Right lobe of liver (tissue), 6 donors: ENCODE measurements around the gene ATRIP. TPM values are rescaled to one million over a fixed set of nuclear protein-coding genes. Genes with fewer than 3 reads are reported as not detected.
"Not testable (repeated sequence)": the region's sequence is repeated elsewhere in the genome, so short reads cannot be mapped to it uniquely, and the experiment has no call there.

ENCODE experiments used
- ATAC-seq, 4 donors: fragments of 200-7000 bp; cut with Tn5 transposase; one replicate each; pipeline ENCODE4 v1.9.1; 2020; ENCODE audit warnings: mild to moderate bottlenecking in 4 of 4, moderate library complexity in 4 of 4
- DNase-seq, 3 donors: peaks; one replicate each; pipeline ENCODE4 v3.0.0-alpha.2; 2020
- H3K27ac ChIP-seq, 3 donors: fragments of 200-600 bp; one replicate each; pipeline ENCODE4 v1.8.0; 2022
- H3K27me3 ChIP-seq, 2 donors: fragments of 200-600 bp; one replicate each; pipeline ENCODE4 v1.8.0; 2022
- H3K36me3 ChIP-seq, 4 donors: fragments of 200-600 bp; sonication (generic) in 1 of 4; one replicate each; pipeline versions ENCODE4 v1.5.1 to v1.8.0; 2017 to 2022; ENCODE audit warnings: control low read depth in 1 of 4
- H3K4me1 ChIP-seq, 4 donors: fragments of 200-600 bp; sonication (generic) in 1 of 4; one replicate each; pipeline versions ENCODE4 v1.5.1 to v1.8.0; 2017 to 2022; ENCODE audit warnings: control low read depth in 1 of 4
- H3K4me3 ChIP-seq, 3 donors: fragments of 200-600 bp; one replicate each; pipeline ENCODE4 v1.8.0; 2022
- H3K9me3 ChIP-seq, 4 donors: fragments of 200-600 bp; sonication (generic) in 1 of 4; one replicate each; pipeline versions ENCODE4 v1.5.1 to v1.8.0; 2017 to 2022; ENCODE audit warnings: control low read depth in 1 of 4
- POLR2A ChIP-seq: fragments of 450-650 bp; IDR thresholded peaks from one replicate; pipeline ENCODE4 v1.6.1; 2017; ENCODE audit warnings: antibody characterized with exemption, mild to moderate bottlenecking
- WGBS: methylation state at CpG from one replicate; pipeline ENCODE4 v1.1.6; 2018; ENCODE audit warnings: low coverage, low lambda C conversion rate; ENCODE audit not compliant: insufficient coverage; ENCODE audit errors: missing lambda C conversion rate; 5-methylcytosine and 5-hydroxymethylcytosine counted together
- intact Hi-C, 2 donors: fragments of 100-400 bp; cut with DNase I; formaldehyde crosslinking; loops; one replicate each; pipeline versions ENCODE4 v1.11.2 to v1.14.1; 2022
- total RNA-seq, 6 experiments: library from RNA; depleted of rRNA in 2 of 6; stranded (reverse); fragments of >200 nt in 2 of 6; fragmentation: NEBNext Ultra II Directional in 3 of 6; extraction: Animal tissue kit (Norgen Biotek cat#: 25700) in 3 of 6; gene quantifications; one replicate each; pipeline versions ENCODE4 v1.1.0 to v1.2.4, GENCODE V29; 2016 to 2023
- TF ChIP-seq, protein P1 (sequence below), 4 donors: fragments of 200-600 bp in 3 of 4; fragments of 450-650 bp in 1 of 4; IDR thresholded peaks; one replicate each; pipeline versions ENCODE4 v1.5.1 to v1.8.0; 2016 to 2022; ENCODE audit warnings: antibody characterized with exemption in 4 of 4, mild to moderate bottlenecking in 2 of 4
- donor health status: DM: no; HTN: yes; CAD: no.
- donor health status: DM: no; HTN: no; CAD: no.
- donor health status: DM: no; HTN: no; CAD: no.
- donor health status: DM: no; HTN: yes; CAD: no.
- donor health status: DM: no; HTN: yes; CAD: no.

The ATRIP gene
- total RNA-seq, 6 experiments from 2014 or later: 2.4 to 4.5 (median 3.2) TPM

DNA sequence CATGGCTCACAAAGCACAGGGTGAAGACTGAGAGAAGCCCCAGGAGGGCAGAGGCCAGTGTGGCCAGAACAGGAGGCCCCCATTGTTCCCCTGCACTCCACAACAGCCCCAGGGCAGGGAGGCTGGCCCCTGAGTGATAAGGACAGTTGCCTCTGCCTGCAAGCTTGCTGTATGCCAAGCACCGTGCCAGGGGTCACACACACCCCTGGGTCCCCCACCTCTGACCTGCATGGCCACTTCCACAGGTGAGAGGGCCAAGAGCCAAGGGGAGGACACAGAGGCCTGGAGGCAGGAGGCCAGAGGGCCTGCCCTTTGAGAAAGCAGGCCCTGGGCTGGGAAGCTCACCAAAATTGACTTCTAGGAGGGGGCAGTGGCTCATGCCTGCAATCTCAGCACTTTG lies 23.7 kb downstream of the ATRIP start:
- Histone ChIP-seq H3K27me3 (no peaks in the 10 kb centered on the region), H3K36me3 (peaks cover 0 to 10% (median 1%) of the 10 kb centered on the region in 4 donors), H3K27ac (peak overlapping the region in 2 of 3 donors; percentile 67 to 86), H3K4me3 (no peak overlapping the region), H3K9me3 (no peaks in the 10 kb centered on the region), H3K4me1 (peaks cover 2 to 73% (median 39%) of the 10 kb centered on the region in 4 donors)
- intact Hi-C loops: no loop called here
- ATAC-seq: peak in 3 of 4 donors; percentile 41 to 49 (median 43)
- no CpG with 5 or more reads among the region's 1 CpG for WGBS
- DNase-seq: peak; percentile 69 to 98 (median 96)
- TF ChIP-seq, protein P1, sequence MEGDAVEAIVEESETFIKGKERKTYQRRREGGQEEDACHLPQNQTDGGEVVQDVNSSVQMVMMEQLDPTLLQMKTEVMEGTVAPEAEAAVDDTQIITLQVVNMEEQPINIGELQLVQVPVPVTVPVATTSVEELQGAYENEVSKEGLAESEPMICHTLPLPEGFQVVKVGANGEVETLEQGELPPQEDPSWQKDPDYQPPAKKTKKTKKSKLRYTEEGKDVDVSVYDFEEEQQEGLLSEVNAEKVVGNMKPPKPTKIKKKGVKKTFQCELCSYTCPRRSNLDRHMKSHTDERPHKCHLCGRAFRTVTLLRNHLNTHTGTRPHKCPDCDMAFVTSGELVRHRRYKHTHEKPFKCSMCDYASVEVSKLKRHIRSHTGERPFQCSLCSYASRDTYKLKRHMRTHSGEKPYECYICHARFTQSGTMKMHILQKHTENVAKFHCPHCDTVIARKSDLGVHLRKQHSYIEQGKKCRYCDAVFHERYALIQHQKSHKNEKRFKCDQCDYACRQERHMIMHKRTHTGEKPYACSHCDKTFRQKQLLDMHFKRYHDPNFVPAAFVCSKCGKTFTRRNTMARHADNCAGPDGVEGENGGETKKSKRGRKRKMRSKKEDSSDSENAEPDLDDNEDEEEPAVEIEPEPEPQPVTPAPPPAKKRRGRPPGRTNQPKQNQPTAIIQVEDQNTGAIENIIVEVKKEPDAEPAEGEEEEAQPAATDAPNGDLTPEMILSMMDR (IDR thresholded peaks at IDR 0.05): no peak
- no peak for TF ChIP-seq POLR2A

DNA sequence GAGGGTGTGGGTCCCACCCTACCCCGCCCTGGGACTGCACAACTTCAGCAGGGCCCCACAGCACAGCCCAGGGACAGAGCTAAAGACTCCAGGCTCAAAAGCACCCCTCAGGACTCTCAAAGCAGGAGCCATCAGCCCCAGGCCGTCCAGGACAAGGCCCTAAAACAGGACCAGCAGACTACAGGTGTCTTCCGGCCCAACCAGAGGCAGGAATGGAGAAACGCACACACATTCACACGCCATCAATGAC lies 26.1 kb downstream of the ATRIP start:
- Histone ChIP-seq H3K36me3 (peaks cover 0 to 10% (median 0%) of the 10 kb centered on the region in 4 donors), H3K9me3 (no peaks in the 10 kb centered on the region), H3K4me1 (peaks cover 0 to 51% (median 27%) of the 10 kb centered on the region in 4 donors), H3K27me3 (no peaks in the 10 kb centered on the region), H3K4me3 (peak overlapping the region; percentile 68 to 92 (median 91)), H3K27ac (peak overlapping the region; percentile 93 to 99 (median 98))
- DNase-seq: peak in 1 of 3 donors; percentile 33
- WGBS: 0% methylated on average over 2 of the region's 5 CpGs
- TF ChIP-seq POLR2A: no peak
- TF ChIP-seq, protein P1 (IDR thresholded peaks at IDR 0.05): no peak
- intact Hi-C loops: no loop called here
- peak; percentile 0 to 7 (median 2) for ATAC-seq

DNA sequence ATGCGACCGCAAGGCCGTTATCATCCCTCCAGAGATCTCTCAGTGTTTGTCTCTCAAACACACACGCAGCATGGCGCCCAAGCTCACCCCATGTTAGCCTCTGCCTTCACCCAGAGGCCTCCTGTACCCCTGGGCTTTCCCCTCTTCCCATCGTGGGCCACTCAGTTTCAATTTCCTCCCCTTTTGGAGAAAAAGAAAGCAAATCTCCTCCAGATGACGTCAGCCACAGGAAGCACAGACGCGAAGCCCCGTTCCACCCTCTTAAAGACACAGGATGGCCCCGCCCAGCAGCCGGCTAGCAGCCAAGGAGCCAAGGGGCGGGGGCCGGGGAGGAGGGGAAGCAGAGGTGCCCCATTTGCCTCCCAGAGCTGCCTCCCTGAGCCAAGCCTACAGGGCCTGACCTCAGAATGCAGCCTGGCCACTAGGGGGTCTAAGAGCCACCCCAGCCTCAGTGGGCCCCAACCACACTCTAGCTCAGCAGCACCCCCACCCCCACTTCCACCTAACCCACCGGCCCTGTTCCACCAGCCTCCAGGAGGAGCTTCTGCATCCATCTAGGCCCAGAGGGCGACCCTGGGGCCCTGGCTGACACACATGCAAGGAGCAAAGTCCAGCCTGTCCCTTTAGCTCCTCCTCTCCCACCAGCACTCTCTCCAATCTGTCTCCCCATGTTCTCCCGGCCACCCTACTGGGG lies 26.5 kb downstream of the ATRIP start:
- ATAC-seq (peak; percentile 79 to 82 (median 80)), DNase-seq (peak; percentile 94 to 96 (median 95))
- WGBS: under 1% methylated on average over 16 of the region's 17 CpGs
- Histone ChIP-seq H3K27ac (peak overlapping the region; percentile 93 to 99 (median 98)), H3K4me1 (peaks cover 0 to 47% (median 23%) of the 10 kb centered on the region in 4 donors), H3K9me3 (no peaks in the 10 kb centered on the region), H3K36me3 (peaks cover 0 to 10% (median 0%) of the 10 kb centered on the region in 4 donors), H3K4me3 (peak overlapping the region; percentile 68 to 92 (median 91)), H3K27me3 (no peaks in the 10 kb centered on the region)
- peak; percentile 74 for TF ChIP-seq POLR2A
- TF ChIP-seq, protein P1 (IDR thresholded peaks at IDR 0.05): peak; percentile 26 to 35 (median 30)
- intact Hi-C loops: no loop called here

DNA sequence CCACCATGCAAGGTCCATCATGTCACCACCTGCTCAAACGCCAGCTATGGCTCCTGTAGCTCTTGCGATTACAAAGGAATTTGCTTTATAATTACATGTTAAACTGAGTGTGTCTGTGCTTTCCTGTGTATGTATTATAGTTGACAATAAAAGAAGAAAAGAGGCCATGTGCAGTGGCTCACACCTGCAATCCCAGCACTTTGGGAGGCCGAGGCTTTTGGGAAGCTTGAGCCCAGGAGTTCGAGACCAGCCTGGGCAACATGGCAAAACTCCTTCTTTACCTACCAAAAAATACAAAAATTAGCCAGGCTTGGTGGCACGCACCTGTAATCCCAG lies 27.0 kb downstream of the ATRIP start:
- Histone ChIP-seq H3K9me3 (no peaks in the 10 kb centered on the region), H3K4me3 (peak overlapping the region in 1 of 3 donors; percentile 91), H3K27ac (peak overlapping the region; percentile 93 to 99 (median 98)), H3K4me1 (peaks cover 0 to 41% (median 20%) of the 10 kb centered on the region in 4 donors), H3K27me3 (no peaks in the 10 kb centered on the region), H3K36me3 (peaks cover 0 to 9% (median 0%) of the 10 kb centered on the region in 4 donors)
- ATAC-seq (no peak), DNase-seq (no peak)
- 58% methylated on average over 5 of the region's 5 CpGs for WGBS
- intact Hi-C loops: no loop called here
- TF ChIP-seq, protein P1 (IDR thresholded peaks at IDR 0.05): no peak
- TF ChIP-seq POLR2A: no peak

DNA sequence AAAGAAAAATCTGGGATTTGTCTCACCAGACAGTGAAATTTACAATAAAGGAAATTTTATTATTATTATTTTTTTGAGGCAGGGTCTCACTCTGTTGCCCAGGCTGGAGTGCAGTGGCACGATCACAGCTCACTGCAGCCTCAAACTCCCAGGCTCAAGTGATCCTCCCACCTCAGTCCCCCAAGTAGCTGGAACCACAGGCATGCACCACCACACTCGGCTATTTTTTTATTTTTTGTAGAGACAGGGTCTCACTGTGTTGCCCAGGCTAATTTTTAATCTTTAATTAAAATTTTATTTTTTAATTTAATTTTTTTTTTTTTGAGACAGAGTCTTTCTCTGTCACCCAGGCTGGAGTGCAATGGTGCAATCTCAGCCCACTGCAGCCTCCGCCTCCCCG lies 27.5 kb downstream of the ATRIP start:
- H3K27ac ChIP-seq: peak overlapping the region in 1 of 3 donors; percentile 98
- H3K4me3 ChIP-seq, H3K9me3 ChIP-seq, DNase-seq, H3K36me3 ChIP-seq, H3K27me3 ChIP-seq, intact Hi-C loops, ATAC-seq: not testable (repeated sequence)
- 85% methylated on average over 4 of the region's 4 CpGs for WGBS
- peaks cover 0 to 37% (median 18%) of the 10 kb centered on the region in 4 donors for H3K4me1 ChIP-seq
